ENCODE data around the gene ZNF80. TPM values are rescaled to one million over a fixed set of nuclear protein-coding genes. Genes with fewer than 3 reads are reported as not detected.

Gene ZNF80
- total RNA-seq, 1 donor, result not detected

DNA sequence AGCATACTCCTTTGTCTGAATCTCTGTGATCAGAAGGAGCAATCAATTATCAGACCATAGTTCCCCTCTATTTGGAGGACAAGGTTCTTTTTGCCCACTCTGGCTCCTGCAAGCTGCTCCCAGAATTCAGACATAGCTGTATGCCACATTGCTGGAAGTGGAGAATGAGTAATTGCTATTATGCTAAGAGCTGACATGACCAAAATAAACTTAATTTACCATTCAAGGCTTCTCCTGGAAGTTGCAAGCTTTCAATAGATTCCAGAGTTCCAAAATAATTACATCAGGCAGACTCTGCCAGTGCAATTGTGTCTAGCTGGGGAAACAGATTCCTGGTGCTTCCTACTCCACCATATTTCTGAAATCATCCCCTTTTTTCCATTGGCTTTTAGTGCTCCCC is 50.9 kb downstream of the ZNF80 start:
- TF ChIP-seq CTCF (IDR thresholded peaks at IDR 0.05; ENCODE audit: extremely low read depth, low read depth, low read length), result no peak
- no peaks in the 10 kb centered on the region for H4K20me1 ChIP-seq (ENCODE audit: insufficient read depth, low read length)
- H3K27ac ChIP-seq (ENCODE audit: low read depth, low read length), result no peak overlapping the region
- no peak overlapping the region for H3K4me2 ChIP-seq (ENCODE audit: insufficient read depth, low read length)
- H3K4me1 ChIP-seq (ENCODE audit: insufficient read depth, low read length), result no peaks in the 10 kb centered on the region
- no peaks in the 10 kb centered on the region for H3K79me2 ChIP-seq (ENCODE audit: insufficient read depth, low read length)
- H3K9me3 ChIP-seq (ENCODE audit: low read depth, low read length), result no peaks in the 10 kb centered on the region
- H3K36me3 ChIP-seq (ENCODE audit: insufficient read depth, low read length), result no peaks in the 10 kb centered on the region
- peaks cover 7% of the 10 kb centered on the region for H3K27me3 ChIP-seq (ENCODE audit: insufficient read depth, low read length)
- no peak for DNase-seq (ENCODE audit: insufficient read length, low spot score, missing footprints)
- no peak overlapping the region for H2AFZ ChIP-seq (ENCODE audit: low read length)
- H3K4me3 ChIP-seq (ENCODE audit: insufficient read depth, low read length), result no peak overlapping the region

Other genes with a start within 250 kb of the ZNF80 start
- gene CCDC191, start 181.1 kb downstream of the ZNF80 start, total RNA-seq, result 3.2 and 4.0 TPM in 2 replicates
- gene QTRT2, start 180.8 kb downstream of the ZNF80 start, total RNA-seq, result 12.4 and 14.5 TPM in 2 replicates
- not detected in 2 replicates for gene DRD3, start 58.5 kb downstream of the ZNF80 start, total RNA-seq
- not detected in 2 replicates for gene TIGIT, start 56.5 kb upstream of the ZNF80 start, total RNA-seq